Measurements from ENCODE around the gene CEP128. TPM values are rescaled to one million over a fixed set of nuclear protein-coding genes. Genes with fewer than 3 reads are reported as not detected.

The CEP128 gene
- total RNA-seq, 4 donors from 2014 or later: 1.3 to 29.8 (median 11.9) TPM

- no peak overlapping the region for H3K4me3 ChIP-seq
- TF ChIP-seq CTCF (IDR thresholded peaks at IDR 0.05) (no peak), POLR2A (IDR thresholded peaks at IDR 0.05) (no peak)
- no peaks in the 10 kb centered on the region for H3K36me3 ChIP-seq
- H3K4me1 ChIP-seq: no peaks in the 10 kb centered on the region
- no peak for DNase-seq
- no peaks in the 10 kb centered on the region for H3K27me3 ChIP-seq
- no peaks in the 10 kb centered on the region for H3K9me3 ChIP-seq
- no peak overlapping the region for H3K27ac ChIP-seq
- intact Hi-C loops (cut with DNase I; ENCODE audit: low total_unique reads): no loop called here
These were observed 41.2 kb upstream of the CEP128 start for GRCh38 chr14:80982711-80983110.

GRCh38 chr14:80981673-80982072, 40.1 kb upstream of the CEP128 start:
- DNase-seq: no peak
- TF ChIP-seq CTCF (IDR thresholded peaks at IDR 0.05) (no peak), POLR2A (IDR thresholded peaks at IDR 0.05) (no peak)
- H3K27me3 ChIP-seq: no peaks in the 10 kb centered on the region
- H3K4me3 ChIP-seq: no peak overlapping the region
- H3K9me3 ChIP-seq: no peaks in the 10 kb centered on the region
- no peak overlapping the region for H3K27ac ChIP-seq
- no peaks in the 10 kb centered on the region for H3K36me3 ChIP-seq
- no peaks in the 10 kb centered on the region for H3K4me1 ChIP-seq
- intact Hi-C loops (cut with DNase I; ENCODE audit: low total_unique reads): no loop called here

- no peak overlapping the region for H3K27ac ChIP-seq
- no peak for DNase-seq
- intact Hi-C loops (cut with DNase I; ENCODE audit: low total_unique reads): no loop called here
- no peaks in the 10 kb centered on the region for H3K27me3 ChIP-seq
- H3K4me3 ChIP-seq: no peak overlapping the region
- H3K9me3 ChIP-seq: no peaks in the 10 kb centered on the region
- TF ChIP-seq POLR2A (IDR thresholded peaks at IDR 0.05) (no peak), CTCF (IDR thresholded peaks at IDR 0.05) (no peak)
- no peaks in the 10 kb centered on the region for H3K36me3 ChIP-seq
- H3K4me1 ChIP-seq: no peaks in the 10 kb centered on the region
These were observed 39.6 kb upstream of the CEP128 start for GRCh38 chr14:80981156-80981555.

DNA sequence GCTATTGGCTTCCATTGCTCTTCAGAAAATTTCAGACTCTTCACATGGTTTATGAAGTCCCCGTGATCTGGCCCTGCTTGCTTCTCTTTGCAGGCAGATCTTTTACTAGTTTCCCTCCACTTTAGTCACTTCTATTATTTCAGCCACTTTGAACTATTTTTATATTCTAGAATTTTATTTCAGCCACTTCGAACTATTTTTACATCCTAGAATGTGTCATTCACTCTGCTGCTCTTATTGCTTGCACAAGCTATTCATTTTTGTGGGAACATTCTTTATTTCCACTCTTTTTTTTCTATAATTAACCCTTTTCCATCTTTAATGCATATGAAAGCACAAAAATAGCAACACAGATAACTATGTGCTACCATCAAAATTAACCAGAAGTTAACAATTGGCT, 38.4 kb upstream of the CEP128 start:
- Histone ChIP-seq H3K27me3 (no peaks in the 10 kb centered on the region), H3K4me3 (no peak overlapping the region), H3K36me3 (no peaks in the 10 kb centered on the region), H3K27ac (no peak overlapping the region), H3K9me3 (no peaks in the 10 kb centered on the region), H3K4me1 (no peaks in the 10 kb centered on the region)
- intact Hi-C loops (cut with DNase I; ENCODE audit: low total_unique reads): no loop called here
- TF ChIP-seq POLR2A (IDR thresholded peaks at IDR 0.05): no peak
- TF ChIP-seq CTCF (IDR thresholded peaks at IDR 0.05): no peak
- no peak for DNase-seq

DNA sequence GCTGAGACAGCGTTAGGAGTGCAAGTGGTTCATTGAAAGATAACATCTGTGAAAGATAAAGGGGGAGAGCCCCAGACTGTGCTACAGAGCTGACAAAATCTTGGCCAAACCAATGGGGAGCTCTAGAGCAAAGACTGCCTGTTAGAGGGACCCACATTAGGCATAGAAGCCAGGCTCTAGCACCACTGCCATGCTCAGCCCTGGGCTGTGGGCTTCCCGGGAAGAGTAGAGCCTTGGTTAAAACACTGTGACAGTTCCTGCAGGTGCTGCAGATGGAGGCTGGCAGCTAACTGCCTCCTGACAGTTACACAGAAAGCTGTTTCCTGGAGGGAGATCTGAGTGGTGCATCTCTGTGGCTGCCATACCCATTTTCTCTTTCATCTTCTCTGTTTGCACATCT, 36.9 kb upstream of the CEP128 start:
- no peak overlapping the region for H3K4me3 ChIP-seq
- intact Hi-C loops (cut with DNase I; ENCODE audit: low total_unique reads): no loop called here
- no peaks in the 10 kb centered on the region for H3K36me3 ChIP-seq
- H3K27ac ChIP-seq: no peak overlapping the region
- no peaks in the 10 kb centered on the region for H3K27me3 ChIP-seq
- no peak for TF ChIP-seq POLR2A (IDR thresholded peaks at IDR 0.05)
- no peak for TF ChIP-seq CTCF (IDR thresholded peaks at IDR 0.05)
- no peaks in the 10 kb centered on the region for H3K4me1 ChIP-seq
- DNase-seq: no peak
- H3K9me3 ChIP-seq: no peaks in the 10 kb centered on the region

Data from uterus (tissue), 4 donors.